ENCODE results near the gene DONSON. TPM values are rescaled to one million over a fixed set of nuclear protein-coding genes. Genes with fewer than 3 reads are reported as not detected.

DONSON gene, protein sequence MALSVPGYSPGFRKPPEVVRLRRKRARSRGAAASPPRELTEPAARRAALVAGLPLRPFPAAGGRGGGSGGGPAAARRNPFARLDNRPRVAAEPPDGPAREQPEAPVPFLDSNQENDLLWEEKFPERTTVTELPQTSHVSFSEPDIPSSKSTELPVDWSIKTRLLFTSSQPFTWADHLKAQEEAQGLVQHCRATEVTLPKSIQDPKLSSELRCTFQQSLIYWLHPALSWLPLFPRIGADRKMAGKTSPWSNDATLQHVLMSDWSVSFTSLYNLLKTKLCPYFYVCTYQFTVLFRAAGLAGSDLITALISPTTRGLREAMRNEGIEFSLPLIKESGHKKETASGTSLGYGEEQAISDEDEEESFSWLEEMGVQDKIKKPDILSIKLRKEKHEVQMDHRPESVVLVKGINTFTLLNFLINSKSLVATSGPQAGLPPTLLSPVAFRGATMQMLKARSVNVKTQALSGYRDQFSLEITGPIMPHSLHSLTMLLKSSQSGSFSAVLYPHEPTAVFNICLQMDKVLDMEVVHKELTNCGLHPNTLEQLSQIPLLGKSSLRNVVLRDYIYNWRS
- total RNA-seq, result 8.3 and 41.5 TPM in 2 replicates

DNA sequence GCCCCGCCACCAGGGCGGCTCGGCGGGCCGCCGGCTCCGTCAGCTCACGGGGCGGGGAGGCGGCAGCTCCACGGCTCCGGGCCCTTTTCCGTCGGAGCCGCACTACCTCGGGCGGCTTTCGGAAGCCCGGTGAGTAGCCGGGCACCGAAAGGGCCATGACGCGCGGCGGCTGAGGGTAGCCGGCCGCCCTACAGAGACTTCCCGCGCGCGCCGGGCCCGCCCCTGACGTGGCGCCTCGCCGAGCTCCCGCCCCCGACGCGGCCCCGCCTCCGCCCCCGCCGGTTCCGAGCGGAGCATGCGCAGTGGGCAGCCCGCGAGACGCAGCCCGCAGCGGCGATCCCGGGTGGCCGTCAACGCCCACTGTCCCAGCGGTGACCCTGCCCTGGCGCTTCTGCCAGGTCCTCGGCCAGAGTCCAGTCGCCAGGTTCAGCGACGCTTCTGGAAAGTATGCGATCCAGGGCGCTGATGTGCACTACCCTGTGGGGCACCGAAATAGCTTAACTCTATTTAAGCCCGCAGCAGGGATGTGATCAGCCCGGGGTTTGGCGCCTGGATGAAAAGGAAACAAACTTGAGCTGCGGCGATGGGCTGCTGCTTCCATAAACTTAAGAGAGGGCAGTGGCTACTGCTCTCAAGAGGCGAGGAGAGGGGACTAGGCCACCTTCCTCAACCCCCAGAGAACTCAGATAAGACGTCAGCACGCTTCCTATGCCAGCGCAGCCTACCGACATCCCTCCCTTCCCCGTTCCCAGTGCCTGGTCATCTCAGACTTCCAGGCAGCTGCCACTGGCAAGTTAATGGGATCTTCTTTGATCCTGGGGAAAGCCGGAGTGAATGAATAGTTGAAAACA, at the start of gene DONSON:
DONSON (minus strand) TSS at position 200 of the 851 bp plus-strand sequence; CDS start at position 157, 43 bp downstream.

DNA sequence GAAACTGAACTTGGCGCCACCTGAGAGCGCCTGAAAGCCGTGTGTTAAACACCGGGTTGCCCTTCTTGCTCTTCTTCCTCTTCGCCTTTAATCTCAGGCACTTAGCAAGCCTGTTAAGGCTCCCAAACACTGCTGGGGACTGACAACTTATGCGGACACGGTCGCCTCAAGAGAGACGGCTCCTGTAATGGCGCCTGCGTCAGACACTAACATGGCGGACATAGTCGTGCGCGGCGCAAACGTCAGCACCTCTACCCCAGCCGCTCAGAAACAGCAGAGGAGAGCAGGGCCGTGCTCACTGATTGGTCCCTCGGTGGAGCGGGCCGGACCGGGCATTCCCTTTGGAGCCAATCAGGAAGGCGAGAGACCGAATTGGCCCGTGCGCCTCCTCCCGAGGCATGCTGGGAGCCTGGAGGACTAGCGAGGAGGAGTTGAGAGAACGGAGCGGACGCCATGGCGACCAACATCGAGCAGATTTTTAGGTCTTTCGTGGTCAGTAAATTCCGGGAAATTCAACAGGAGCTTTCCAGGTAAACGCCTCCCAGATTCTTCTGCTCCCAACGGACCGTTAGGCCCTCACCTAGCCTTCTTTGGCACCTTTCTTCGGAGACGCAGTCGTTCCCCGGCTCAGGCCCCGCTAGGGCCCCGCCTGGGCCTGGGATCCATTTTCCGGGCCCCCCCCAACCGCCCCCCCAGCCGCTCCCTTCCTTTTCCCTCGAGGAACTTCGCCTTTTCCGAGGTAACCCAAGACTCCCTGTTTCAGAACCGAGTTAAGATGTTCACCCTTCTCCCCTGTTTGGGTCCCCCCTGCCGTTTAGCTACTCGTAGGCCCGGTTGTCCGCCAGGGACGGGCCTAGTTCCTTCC, 45.6 kb downstream of the DONSON start, which contains the start of gene SON:
SON (plus strand) TSS at position 399 of the 865 bp plus-strand sequence; CDS start at position 454, 55 bp downstream.

GRCh38 chr21:33541756-33542639, 46.5 kb downstream of the DONSON start, which contains the start of gene GART:
TSS of gene GART (minus strand) at chr21:33542117. CDS start at chr21:33539315, 2,802 bp downstream.

Other genes starting within 250 kb of the DONSON start
- 48.4 and 117 TPM in 2 replicates for gene IFNGR2, start 185.3 kb downstream of the DONSON start, total RNA-seq
- gene TMEM50B, start 108.7 kb downstream of the DONSON start, total RNA-seq, result 26.2 and 89.1 TPM in 2 replicates
- gene DNAJC28, start 97.0 kb downstream of the DONSON start, total RNA-seq, result 0.86 and 1.8 TPM in 2 replicates
- 98.7 and 125 TPM in 2 replicates for gene GART, start 46.6 kb downstream of the DONSON start, total RNA-seq
- gene SON, start 45.6 kb downstream of the DONSON start, total RNA-seq, result 136 and 171 TPM in 2 replicates
- gene CRYZL1, start 53.1 kb upstream of the DONSON start, total RNA-seq, result 18.9 and 24.5 TPM in 2 replicates
- 35.9 and 41.9 TPM in 2 replicates for gene ITSN1, start 53.8 kb upstream of the DONSON start, total RNA-seq